ENCODE measurements around the gene KLK3.

The KLK3 gene

GRCh38 chr19:50832666-50833065 is 22.0 kb upstream of the KLK3 start:
- DNase-seq, result no peak

DNA sequence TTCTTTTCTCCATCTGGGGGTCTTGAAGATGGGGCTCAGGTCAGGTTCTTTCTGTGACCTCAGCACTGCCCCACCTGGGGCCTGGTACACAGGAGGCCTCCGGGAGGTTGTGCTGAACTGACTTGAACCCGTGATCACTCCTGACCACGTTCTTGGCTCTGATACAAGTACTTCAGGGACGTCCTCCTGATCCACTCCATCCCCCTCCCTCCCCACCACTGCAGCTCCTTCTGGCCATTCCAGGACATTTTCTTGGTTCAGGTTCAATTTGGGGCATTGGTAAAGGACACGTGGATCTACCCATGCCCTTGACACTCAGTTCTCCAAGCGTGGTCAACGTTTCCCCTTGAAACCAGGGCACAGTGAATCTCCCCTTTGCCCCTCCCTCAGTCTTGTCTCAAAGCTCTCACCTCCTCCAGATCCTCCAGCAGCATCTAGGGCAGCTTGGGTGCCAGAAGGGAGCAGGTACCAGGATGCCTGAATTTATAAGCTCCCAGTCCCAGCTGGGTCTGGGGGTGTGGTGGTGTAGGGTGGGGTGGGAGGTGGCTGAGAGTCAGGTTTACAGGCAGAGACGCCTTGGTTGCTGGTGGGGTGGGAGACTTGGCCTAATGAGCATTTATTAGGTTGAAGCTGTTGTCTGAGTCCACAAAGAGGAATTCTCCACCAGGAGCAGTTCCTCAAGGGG is 21.5 kb upstream of the KLK3 start, which contains the start of gene KLK15:
TSS of gene KLK15 (minus strand) at position 458 of the 685 bp plus-strand sequence. CDS start 2,082 bp downstream, outside the sequence.
- DNase-seq, result no peak

DNA sequence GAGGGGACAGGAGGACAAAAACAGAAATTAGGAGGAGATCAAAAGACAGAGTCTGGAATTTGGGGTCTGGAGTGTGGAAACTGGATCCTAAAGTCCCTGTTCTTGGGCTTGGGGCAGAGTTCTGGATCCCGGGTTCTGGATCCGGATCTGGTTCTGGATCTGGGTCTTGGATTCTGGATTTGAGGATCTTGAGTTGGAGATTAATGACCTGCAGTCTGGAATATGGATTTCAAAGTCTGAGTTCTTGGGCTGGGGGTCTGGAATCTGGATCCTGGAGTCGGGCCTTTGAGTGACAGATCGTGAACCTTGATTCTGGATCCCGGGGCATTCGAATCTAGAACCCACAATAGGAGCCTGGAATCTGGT is 20.9 kb upstream of the KLK3 start:
- DNase-seq, result no peak

DNA sequence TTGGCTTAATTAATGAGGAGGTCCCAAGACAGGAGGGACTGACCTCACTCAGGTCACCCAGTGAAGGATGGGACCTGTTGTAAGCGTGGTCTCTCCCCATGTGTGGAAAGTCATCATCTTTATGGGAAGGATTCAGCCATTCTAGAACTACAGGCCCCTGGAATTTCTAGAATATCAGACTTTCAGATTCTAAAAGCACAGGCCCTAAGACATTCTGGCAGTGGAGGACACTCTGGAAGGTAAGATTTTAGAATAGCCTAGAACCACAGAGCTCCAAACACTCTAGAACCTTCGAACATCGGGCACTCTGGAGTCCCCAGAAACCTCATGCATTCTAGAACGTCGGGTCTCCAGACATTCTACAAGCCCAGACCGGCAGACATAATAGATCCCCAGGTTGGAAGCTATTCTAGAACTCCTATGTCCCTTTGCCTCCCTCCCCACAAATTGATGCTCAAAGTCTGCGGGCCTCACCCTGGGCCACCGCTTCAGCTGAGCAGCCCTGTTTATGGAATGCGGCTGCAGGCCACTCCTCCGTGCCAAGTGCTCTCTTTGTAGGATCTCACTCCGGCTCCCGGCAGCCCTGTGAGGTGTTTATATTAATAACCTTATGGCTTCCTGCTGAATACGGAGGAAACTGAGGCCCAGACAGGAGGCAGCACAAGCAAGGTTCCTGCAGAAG is 19.5 kb upstream of the KLK3 start:
- DNase-seq, result no peak

- peak; percentile 93 for DNase-seq
These were observed 18.8 kb upstream of the KLK3 start for GRCh38 chr19:50835785-50836542.

- no peak for DNase-seq
These were observed 18.0 kb upstream of the KLK3 start for GRCh38 chr19:50836543-50837195.

GRCh38 chr19:50837300-50837699 is 17.4 kb upstream of the KLK3 start:
- no peak for DNase-seq

GRCh38 chr19:50838239-50838638 is 16.5 kb upstream of the KLK3 start:
- DNase-seq, result no peak

- DNase-seq, result no peak
These were observed 14.7 kb upstream of the KLK3 start for GRCh38 chr19:50839712-50840655.

- no peak for DNase-seq
These were observed 12.6 kb upstream of the KLK3 start for GRCh38 chr19:50842130-50842529.

DNA sequence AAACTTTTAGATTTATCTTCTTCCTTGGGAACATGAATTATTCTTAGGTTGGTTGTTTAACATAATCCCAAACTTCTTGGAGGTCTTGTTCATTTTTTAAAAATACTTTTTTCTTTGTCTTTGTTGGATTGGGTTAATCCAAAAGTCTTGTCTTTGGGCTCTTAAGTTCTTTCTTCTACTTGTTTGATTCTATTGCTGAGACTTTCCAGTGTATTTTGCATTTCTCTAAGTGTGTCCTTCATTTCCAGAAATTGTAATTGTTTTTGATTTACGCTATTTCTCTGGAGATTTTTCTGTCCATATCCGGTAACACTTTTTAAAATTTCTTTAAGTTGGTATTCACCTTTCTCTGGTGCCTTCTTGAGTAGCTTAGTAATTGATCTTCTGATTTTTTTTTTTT is 11.5 kb upstream of the KLK3 start:
- no peak for DNase-seq

GRCh38 chr19:50843701-50844221 is 11.0 kb upstream of the KLK3 start:
- DNase-seq, result no peak

DNA sequence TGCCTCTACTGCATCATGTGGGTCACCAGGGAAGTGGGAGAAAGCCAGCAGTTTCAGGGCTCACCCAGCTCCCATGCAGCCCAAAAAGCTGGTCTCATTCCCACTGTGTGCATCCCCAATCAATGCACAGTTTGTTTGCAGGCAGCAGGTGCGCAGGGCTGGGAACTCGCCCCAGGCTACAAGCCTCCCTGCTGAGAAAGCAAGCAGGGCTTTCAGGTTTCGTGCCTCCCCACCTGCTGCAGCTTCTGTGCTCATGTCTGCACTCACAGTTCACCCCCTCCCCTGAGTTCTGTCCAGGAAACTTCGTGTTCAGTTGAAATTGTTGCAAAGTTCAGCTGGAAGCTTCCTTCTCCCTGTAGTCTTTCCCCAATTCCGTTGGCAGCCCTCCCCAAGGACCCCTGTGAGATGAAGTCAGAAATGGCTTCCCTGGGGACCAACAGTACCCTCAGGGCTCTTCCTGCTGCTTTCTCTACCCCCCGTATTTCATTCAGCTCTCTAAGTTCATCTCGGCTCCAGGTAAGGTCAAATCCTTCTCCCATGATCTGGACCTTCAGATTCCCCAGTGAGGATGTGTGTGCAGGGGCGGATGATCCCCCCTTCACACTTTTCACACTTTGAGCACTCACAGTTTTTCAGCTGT is 10.3 kb upstream of the KLK3 start:
- DNase-seq, result no peak

DNA sequence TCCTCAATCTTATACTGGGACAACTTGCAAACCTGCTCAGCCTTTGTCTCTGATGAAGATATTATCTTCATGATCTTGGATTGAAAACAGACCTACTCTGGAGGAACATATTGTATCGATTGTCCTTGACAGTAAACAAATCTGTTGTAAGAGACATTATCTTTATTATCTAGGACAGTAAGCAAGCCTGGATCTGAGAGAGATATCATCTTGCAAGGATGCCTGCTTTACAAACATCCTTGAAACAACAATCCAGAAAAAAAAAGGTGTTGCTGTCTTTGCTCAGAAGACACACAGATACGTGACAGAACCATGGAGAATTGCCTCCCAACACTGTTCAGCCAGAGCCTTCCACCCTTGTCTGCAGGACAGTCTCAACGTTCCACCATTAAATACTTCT is 4.0 kb upstream of the KLK3 start:
- DNase-seq, result no peak

GRCh38 chr19:50851620-50852019 is 3.1 kb upstream of the KLK3 start:
- DNase-seq, result no peak

- DNase-seq, result no peak
These were observed 2.7 kb downstream of the KLK3 start for GRCh38 chr19:50857366-50857765.

DNA sequence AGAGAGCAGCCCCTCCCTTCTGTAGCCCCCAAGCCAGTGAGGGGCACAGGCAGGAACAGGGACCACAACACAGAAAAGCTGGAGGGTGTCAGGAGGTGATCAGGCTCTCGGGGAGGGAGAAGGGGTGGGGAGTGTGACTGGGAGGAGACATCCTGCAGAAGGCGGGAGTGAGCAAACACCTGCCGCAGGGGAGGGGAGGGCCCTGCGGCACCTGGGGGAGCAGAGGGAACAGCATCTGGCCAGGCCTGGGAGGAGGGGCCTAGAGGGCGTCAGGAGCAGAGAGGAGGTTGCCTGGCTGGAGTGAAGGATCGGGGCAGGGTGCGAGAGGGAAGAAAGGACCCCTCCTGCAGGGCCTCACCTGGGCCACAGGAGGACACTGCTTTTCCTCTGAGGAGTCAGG is 4.2 kb downstream of the KLK3 start:
- DNase-seq, result no peak

DNA sequence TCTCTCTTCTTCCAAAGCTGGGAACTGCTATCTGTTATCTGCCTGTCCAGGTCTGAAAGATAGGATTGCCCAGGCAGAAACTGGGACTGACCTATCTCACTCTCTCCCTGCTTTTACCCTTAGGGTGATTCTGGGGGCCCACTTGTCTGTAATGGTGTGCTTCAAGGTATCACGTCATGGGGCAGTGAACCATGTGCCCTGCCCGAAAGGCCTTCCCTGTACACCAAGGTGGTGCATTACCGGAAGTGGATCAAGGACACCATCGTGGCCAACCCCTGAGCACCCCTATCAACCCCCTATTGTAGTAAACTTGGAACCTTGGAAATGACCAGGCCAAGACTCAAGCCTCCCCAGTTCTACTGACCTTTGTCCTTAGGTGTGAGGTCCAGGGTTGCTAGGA is 5.1 kb downstream of the KLK3 start:
- no peak for DNase-seq

- no peak for DNase-seq
These were observed 6.3 kb downstream of the KLK3 start for GRCh38 chr19:50861010-50861409.

DNA sequence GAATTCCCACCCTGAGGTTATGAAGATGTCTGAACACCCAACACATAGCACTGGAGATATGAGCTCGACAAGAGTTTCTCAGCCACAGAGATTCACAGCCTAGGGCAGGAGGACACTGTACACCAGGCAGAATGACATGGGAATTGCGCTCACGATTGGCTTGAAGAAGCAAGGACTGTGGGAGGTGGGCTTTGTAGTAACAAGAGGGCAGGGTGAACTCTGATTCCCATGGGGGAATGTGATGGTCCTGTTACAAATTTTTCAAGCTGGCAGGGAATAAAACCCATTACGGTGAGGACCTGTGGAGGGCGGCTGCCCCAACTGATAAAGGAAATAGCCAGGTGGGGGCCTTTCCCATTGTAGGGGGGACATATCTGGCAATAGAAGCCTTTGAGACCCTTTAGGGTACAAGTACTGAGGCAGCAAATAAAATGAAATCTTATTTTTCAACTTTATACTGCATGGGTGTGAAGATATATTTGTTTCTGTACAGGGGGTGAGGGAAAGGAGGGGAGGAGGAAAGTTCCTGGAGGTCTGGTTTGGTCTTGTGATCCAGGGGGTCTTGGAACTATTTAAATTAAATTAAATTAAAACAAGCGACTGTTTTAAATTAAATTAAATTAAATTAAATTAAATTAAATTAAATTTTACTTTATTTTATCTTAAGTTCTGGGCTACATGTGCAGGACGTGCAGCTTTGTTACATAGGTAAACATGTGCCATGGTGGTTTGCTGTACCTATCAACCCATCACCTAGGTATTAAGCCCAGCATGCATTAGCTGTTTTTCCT is 7.0 kb downstream of the KLK3 start:
- no peak for DNase-seq

GRCh38 chr19:50869479-50869878 is 14.8 kb downstream of the KLK3 start:
- no peak for DNase-seq
